NCI-H2081 treated with DMSO at 0.1 percent for 48 hours (cell line): ENCODE data around the gene PSORS1C2.

ENCODE experiments used
- DNase-seq: peaks from one replicate; lab custom pipeline; 2025; lab: John Stamatoyannopoulos, UW

PSORS1C2 gene

GRCh38 chr6:31139599-31139998, 733 bp upstream of the PSORS1C2 start:
- no peak for DNase-seq

DNA sequence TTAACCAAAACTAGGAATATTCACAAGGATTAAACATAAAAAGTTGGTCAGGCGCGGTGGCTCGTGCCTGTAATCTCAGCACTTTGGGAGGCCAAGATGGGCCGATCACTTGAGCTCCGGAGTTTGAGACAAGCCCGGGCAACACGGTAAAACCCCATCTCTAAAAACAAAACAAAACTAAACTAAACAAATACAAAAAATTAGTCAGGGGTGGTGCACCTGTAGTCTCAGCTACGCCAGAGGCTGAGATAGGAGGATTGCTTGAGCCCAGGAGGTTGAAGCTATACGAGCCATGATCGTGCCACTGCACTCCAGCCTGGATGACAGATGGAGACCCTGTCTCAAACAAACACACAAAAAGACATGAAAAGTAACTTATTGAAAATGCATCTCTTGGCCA, 3.2 kb downstream of the PSORS1C2 start:
- no peak for DNase-seq

GRCh38 chr6:31132806-31133205, 6.1 kb downstream of the PSORS1C2 start:
- no peak for DNase-seq

GRCh38 chr6:31131595-31131994, 7.3 kb downstream of the PSORS1C2 start:
- DNase-seq: no peak

GRCh38 chr6:31130751-31131150, 8.1 kb downstream of the PSORS1C2 start:
- DNase-seq: no peak

- no peak for DNase-seq
Observed at GRCh38 chr6:31129130-31129529, 9.7 kb downstream of the PSORS1C2 start.

GRCh38 chr6:31128093-31128676, 10.7 kb downstream of the PSORS1C2 start:
- DNase-seq: no peak

DNA sequence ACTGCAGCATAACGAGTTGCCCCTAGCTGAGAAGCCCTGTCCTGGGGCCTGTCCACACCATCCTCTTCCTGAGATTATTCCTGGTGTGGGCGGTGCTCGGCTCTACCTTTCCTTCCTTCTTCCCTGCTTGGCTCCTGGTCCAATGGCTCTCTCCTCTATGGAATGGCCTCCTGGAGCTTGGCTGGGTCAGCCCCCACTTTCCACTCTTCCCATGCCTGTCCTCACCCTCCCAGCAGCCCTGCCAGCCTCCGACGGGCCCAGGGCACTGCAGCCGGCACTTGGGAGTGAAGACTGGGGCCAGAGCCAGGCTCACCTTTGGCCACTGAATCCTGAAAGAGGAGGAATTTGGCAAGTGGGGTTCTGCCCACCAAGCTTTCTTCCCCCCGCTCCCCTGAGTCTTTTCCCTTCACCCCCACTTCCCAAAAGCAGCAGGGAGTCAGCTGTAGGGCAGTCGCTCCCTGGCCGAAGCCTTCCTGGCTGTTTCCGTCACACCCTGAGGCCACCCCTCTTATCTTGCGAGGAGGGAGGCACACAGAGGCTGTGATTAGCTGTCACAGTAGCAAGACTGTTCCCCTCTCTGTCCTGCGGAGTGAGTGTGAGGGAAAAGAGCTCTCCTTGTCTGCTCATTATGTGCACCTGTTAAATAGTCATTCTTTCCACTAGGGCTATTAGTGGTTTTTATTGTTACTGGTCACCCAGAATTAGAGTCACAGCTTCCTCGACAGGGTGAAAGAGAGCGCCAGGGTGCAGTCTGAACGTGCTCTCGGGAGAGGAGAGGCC, 12.3 kb downstream of the PSORS1C2 start:
- no peak for DNase-seq

DNA sequence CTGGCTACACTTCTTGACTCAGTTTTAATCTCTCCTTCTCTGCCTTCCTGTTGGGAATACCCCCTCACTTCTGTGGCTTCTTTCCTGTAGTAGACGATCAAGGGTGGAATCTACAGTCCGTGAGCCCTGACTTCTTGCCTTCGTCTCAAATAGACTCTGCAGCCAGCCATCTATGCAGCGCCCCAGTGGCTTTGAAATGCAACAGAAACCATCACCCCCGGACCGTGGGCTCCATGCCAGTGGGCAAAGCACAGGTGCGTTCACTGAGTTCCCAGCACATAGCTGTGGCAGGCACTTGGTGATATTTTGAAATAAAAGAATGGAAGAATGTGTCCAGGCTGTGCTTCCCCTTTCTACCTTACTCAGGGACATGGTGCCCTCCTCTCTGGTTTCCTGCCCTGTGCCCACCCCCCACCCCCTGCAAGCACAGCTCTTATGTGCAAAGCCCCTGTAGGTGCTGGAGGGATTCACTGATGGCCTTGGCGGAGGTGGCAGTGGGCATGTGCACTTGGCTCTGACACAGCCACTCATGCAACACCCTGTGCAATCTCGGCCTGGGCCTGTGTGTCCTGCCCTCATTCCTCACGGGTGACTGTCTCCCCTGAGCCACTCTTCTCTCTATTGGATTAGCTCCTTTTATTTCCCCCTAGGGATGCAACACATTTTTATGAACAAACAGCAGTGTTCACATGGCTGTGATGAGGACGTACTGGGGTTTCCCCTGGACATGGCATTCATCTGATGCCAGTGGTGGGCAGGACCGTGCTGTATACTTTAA, 13.1 kb downstream of the PSORS1C2 start:
- no peak for DNase-seq

- no peak for DNase-seq
Observed at GRCh38 chr6:31125162-31125561, 13.7 kb downstream of the PSORS1C2 start.

DNA sequence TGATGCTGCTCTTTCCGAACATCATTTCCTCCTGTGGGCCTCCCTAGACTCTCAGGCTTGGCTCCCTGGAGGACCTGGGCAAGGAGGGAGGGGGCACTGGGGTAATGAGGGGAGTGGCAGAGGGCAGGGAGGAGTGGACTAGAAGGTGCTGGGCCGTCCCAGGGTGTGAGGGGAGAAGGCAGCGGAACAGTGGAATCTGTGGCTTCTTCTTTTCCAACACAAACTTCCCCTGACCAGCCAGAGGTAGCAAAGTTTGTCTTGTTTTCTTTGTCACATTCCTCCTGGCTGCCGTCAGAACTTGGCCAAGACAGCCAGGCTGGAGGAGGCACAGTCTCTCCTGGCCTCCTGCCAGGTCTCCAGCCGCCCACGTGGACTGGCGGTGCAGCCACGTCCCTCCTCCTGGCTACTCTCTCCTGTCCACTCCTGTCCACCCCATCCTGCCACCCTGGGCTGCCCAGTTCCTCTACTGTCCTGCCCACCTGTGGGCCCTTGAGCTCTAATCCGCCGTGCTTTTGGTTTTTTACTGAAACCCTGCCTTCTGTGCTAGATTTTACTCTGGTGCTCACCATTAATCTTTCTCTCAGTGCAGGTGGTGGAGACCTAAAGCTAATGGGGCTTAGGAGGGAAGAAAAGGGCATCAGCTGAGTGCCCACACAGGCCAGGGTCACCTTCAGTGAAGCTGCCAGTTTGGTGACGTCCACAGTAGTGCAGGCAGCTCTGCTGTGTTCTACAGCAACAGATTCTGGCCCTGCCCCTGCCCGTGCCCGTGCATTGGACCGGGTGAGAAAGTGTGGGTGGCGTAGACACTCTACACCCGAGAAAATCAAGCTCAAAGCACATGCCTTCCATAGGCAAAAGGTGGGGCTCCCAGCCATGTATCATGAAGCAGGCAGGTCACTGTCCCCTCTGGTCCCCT, 15.8 kb downstream of the PSORS1C2 start:
- DNase-seq: no peak

- no peak for DNase-seq
Observed at GRCh38 chr6:31121131-31121790, 17.6 kb downstream of the PSORS1C2 start.

DNA sequence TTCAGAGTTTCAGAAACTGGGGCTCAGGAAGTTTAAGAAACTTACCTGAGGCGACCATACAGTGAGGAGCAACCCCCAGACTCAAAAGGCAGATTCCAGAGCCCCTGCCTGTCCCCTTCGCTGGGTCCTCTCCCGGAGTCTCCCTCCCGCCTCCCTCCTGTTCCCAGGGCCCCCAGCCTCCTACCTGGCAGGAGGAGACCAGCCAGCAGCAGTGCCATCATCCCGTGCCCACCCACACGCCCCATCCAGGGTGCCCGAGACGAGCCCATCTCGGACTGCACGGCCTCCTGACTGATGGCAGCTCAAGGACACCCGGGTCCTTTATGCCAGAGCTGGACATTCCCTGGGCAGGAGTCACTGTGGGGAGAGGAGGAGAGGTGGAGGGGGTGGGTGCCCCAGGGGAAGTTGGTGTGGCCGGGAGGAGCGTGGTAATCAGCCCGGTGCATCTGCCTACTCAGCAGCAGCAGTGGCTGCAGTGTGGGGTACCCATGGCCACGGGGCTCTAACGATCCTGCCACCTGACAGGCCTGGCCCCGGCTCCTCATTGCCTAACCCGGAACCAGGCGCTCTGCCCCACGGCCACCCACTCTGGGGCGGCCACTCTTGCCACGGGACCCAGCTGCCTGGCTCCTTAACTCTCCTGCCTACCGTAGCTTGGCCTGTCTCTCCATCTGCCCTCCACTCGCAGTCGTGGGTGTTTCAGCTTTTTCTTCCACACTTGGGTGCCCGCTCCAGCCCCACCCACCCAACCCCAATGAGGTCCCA, 18.5 kb downstream of the PSORS1C2 start, which contains the start of gene CDSN:
Gene CDSN (minus strand): TSS at position 296 of the 765 bp plus-strand sequence. CDS start 27 bp downstream, at position 269.
- no peak for DNase-seq

DNA sequence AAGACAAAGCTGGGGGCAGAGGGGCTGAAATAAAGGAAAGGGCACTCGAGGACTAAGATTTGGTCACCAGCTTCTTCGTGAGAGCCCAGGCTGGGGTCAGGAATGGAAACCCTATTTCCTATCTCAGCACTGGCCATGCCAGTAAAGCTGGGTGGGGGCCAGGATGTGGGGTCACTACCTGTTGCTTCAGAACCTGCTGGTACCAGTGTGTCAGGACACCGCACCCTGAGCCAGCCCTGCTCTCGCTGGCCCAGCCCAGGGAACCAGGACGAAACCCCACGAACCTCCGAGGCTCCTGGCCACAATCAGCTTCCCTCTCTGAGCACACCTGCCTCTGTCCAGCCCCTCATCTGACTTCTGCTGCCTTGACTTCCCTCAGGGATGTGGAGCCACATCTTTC, 20.7 kb downstream of the PSORS1C2 start:
- DNase-seq: no peak

DNA sequence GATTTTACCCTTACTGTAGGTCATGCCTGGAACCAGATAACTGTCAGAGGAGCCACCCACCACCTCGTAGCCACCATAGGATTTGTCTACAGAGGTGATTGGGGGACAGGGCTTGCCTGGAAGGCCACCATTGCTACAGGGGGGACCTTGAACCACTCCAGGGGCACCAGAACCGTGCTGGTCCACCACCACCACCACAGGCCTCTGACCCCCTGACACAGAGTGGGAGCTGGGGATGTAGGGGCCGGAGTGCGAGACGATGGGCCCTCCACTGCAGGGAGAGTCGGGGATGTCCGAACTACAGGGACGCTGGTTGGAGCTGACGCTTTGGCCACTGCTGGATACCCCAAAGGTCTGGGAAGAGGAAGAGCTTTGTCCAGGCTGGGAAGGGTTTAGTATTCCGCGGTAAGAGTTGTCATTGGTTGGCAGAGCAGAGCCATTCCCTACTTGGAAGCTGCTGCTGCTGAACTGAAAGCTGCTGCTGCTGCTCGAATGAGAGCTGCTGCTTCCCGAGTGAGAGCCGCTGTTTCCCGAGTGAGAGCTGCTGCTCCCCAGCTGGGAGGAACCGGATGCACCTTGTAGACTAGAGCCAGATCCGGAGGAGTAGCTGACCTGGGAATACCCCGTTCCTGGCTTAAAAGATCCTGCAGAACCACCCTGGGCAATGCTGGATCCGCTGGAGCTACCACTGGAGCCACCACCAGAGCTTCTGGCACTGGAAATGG, 22.0 kb downstream of the PSORS1C2 start:
- no peak for DNase-seq

DNA sequence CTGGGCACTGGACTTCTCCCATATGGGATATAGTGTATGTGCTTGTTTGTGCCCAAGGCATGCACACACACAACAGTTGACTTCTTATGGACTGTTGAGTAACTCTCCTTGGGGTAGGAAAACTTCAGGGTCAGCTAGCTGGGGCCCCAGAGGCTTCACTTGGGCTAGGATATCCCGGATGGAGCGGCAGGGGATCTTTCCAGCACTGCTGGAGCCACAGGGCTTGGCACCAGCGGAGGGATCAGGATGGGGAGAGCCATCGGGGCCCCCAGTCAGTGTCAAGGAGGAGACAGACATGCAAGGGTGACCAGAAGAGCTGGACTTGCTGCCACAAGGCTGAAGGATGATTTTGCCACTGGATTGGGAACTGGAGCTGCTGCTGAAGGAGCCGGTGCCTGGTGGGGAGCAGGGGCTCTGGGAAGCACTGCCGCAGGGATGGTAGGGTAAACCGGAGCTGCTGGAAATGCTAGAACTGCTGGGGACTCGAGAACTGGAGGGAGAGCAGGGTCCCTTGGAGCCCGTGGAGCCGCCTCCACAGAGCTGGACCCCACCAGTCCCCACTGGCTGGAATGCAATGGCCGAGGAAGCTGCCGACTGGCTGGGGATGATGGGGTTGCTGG, 22.8 kb downstream of the PSORS1C2 start:
- no peak for DNase-seq

GRCh38 chr6:31114970-31115849, 23.7 kb downstream of the PSORS1C2 start:
- no peak for DNase-seq

DNA sequence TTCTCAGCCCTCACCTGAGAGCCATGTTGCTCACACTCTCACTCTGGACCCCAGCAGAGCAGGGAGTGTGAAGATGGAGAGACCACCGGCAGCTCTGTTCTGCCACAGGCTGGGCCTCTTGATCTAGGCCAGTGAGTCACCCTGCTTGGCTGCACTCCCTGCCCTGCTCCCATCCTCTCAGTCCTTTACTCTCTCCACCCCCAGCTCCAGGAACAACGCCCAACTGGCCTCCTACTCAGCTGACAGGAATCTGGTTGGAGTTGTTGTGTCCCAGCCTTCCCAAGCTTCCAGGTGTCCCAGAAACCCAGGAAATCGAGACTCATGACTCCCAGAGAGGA, 24.4 kb downstream of the PSORS1C2 start, which contains the start of gene PSORS1C1:
Gene PSORS1C1 (plus strand): TSS at position 260 of the 338 bp plus-strand sequence. CDS start 14,833 bp downstream, outside the sequence.
- DNase-seq: no peak
